H1 (cell line): ENCODE data around the gene TLK1. TPM values are rescaled to one million over a fixed set of nuclear protein-coding genes. Genes with fewer than 3 reads are reported as not detected.

Experiments used
- CTCF ChIA-PET: fragments of 300-600 bp; sonication (Branson Sonifier 250); formaldehyde crosslinking; loops from one replicate; lab custom pipeline; 2021; ENCODE audit not compliant: partially characterized antibody; lab: Charles Lee
- POLR2A ChIA-PET: fragments of 300-600 bp; sonication (Branson Sonifier 250); formaldehyde crosslinking; loops from one replicate; lab custom pipeline; 2021; ENCODE audit warnings: inconsistent platforms; ENCODE audit not compliant: partially characterized antibody; lab: Charles Lee
- DNase-seq, 2 experiments: peaks; one replicate each; pipeline versions ENCODE4 v3.0.0 to v3.0.0-alpha.2; 2010 to 2022; ENCODE audit warnings: low spot score in 2 of 2, low read depth in 1 of 2, mixed read lengths in 1 of 2
- FAIRE-seq: peaks from 2 replicates; lab custom pipeline; 2011; peaks lifted over from hg19 to GRCh38; lab: Jason Lieb, UNC
- H2AFZ ChIP-seq: 2 replicates; pipeline ENCODE4 v1.8.1; 2012; ENCODE audit warnings: low read length, inconsistent platforms
- H2AK5ac ChIP-seq: 2 replicates; pipeline ENCODE4 v1.6.1; 2013; ENCODE audit warnings: low read depth, low read length
- H2BK120ac ChIP-seq: replicated peaks from 2 replicates; pipeline ENCODE3; 2013; ENCODE audit warnings: low read depth, low read length, inconsistent platforms
- H2BK12ac ChIP-seq: 2 replicates; pipeline ENCODE4 v1.6.1; 2013; ENCODE audit warnings: low read depth, low read length
- H2BK15ac ChIP-seq: 2 replicates; pipeline ENCODE4 v1.6.1; 2013; ENCODE audit warnings: low read length
- H2BK20ac ChIP-seq: 2 replicates; pipeline ENCODE4 v1.6.1; 2013; ENCODE audit warnings: low read length
- H2BK5ac ChIP-seq: 2 replicates; pipeline ENCODE4 v1.6.1; 2013; ENCODE audit warnings: low read depth, low read length
- H3K14ac ChIP-seq: 2 replicates; pipeline ENCODE4 v1.6.1; 2013; ENCODE audit warnings: inconsistent platforms; ENCODE audit not compliant: insufficient read length
- H3K18ac ChIP-seq: 2 replicates; pipeline ENCODE4 v1.6.1; 2013; ENCODE audit warnings: low read length; ENCODE audit errors: extremely low read depth
- H3K23ac ChIP-seq: 2 replicates; pipeline ENCODE4 v1.6.1; 2013; ENCODE audit warnings: inconsistent platforms; ENCODE audit not compliant: insufficient read length
- H3K23me2 ChIP-seq: 2 replicates; pipeline ENCODE4 v1.6.1; 2013; ENCODE audit warnings: low read depth, low read length
- H3K27ac ChIP-seq: 2 replicates; pipeline ENCODE4 v1.6.1; 2011; ENCODE audit warnings: low read depth, low read length, inconsistent platforms
- H3K27me3 ChIP-seq, 4 experiments: replicated peaks in 1 of 4; 1 replicate in 1 of 4; 2 replicates in 3 of 4; pipeline versions ENCODE4 v1.6.1 to v1.8.1; 2011 to 2013; ENCODE audit warnings: low read length in 3 of 4, mild to moderate bottlenecking in 3 of 4, inconsistent platforms in 2 of 4, mixed read lengths in 2 of 4, moderate library complexity in 1 of 4; ENCODE audit not compliant: control insufficient read depth in 3 of 4, insufficient read depth in 3 of 4; ENCODE audit errors: extremely low read depth in 1 of 4
- H3K36me3 ChIP-seq, 4 experiments: 2 replicates each; pipeline versions ENCODE4 v1.6.1 to v1.8.1; 2011 to 2013; ENCODE audit warnings: mild to moderate bottlenecking in 4 of 4, low read length in 3 of 4, moderate library complexity in 2 of 4, control low read depth in 1 of 4, inconsistent platforms in 1 of 4; ENCODE audit not compliant: insufficient read depth in 4 of 4, control insufficient read depth in 2 of 4
- H3K4ac ChIP-seq: replicated peaks from 2 replicates; pipeline ENCODE3; 2013; ENCODE audit warnings: low read length, low read depth, mixed read lengths, inconsistent platforms; ENCODE audit not compliant: insufficient read length
- H3K4me1 ChIP-seq, 4 experiments: replicated peaks in 1 of 4; 1 replicate in 1 of 4; 2 replicates in 3 of 4; pipeline versions ENCODE4 v1.6.1 to v1.8.1; 2011 to 2013; ENCODE audit warnings: low read length in 3 of 4, inconsistent platforms in 2 of 4, mixed read lengths in 1 of 4; ENCODE audit not compliant: insufficient read depth in 4 of 4, control insufficient read depth in 3 of 4
- H3K4me2 ChIP-seq, 2 experiments: 2 replicates each; pipeline versions ENCODE4 v1.6.1 to v1.8.1; 2011 to 2013; ENCODE audit warnings: low read depth in 2 of 2, low read length in 2 of 2, control low read depth in 1 of 2, inconsistent platforms in 1 of 2, mild to moderate bottlenecking in 1 of 2; ENCODE audit not compliant: insufficient read depth in 1 of 2
- H3K4me3 ChIP-seq, 4 experiments: fragments of 200-600, 300-600 bp in 1 of 4; sonication (generic), shearing (Covaris generic), sonication (Bioruptor Twin) in 1 of 4; 2 replicates each; pipeline versions ENCODE4 v1.5.1 to v1.8.1; 2011 to 2016; ENCODE audit warnings: low read length in 4 of 4, low read depth in 3 of 4, control low read depth in 2 of 4, inconsistent platforms in 2 of 4, mild to moderate bottlenecking in 2 of 4, mixed read lengths in 1 of 4, moderate library complexity in 1 of 4; ENCODE audit not compliant: insufficient read depth in 2 of 4; ENCODE audit errors: extremely low read depth in 1 of 4
- H3K56ac ChIP-seq: replicated peaks from 2 replicates; pipeline ENCODE3; 2013; ENCODE audit warnings: low read depth, mild to moderate bottlenecking, mixed read lengths, low read length, inconsistent platforms; ENCODE audit not compliant: insufficient read length
- H3K79me1 ChIP-seq: 2 replicates; pipeline ENCODE4 v1.6.1; 2013; ENCODE audit warnings: low read depth, low read length, control low read depth
- H3K79me2 ChIP-seq, 2 experiments: 2 replicates each; pipeline versions ENCODE4 v1.6.1 to v1.8.1; 2012 to 2013; ENCODE audit warnings: low read length in 2 of 2, mild to moderate bottlenecking in 2 of 2, inconsistent platforms in 1 of 2; ENCODE audit not compliant: insufficient read depth in 2 of 2, control insufficient read depth in 1 of 2
- H3K9ac ChIP-seq, 4 experiments: replicated peaks in 1 of 4; 1 replicate in 1 of 4; 2 replicates in 3 of 4; pipeline versions ENCODE4 v1.6.1 to v1.8.1; 2011 to 2013; ENCODE audit warnings: low read depth in 3 of 4, low read length in 3 of 4, control low read depth in 2 of 4, mild to moderate bottlenecking in 2 of 4, moderate library complexity in 2 of 4, inconsistent platforms in 1 of 4; ENCODE audit errors: extremely low read depth in 1 of 4
- H3K9me3 ChIP-seq, 2 experiments: 2 replicates each; pipeline versions ENCODE4 v1.6.1 to v1.8.1; 2012 to 2013; ENCODE audit warnings: mild to moderate bottlenecking in 2 of 2, moderate library complexity in 2 of 2, control low read depth in 1 of 2, inconsistent platforms in 1 of 2, low read depth in 1 of 2, low read length in 1 of 2, mixed read lengths in 1 of 2; ENCODE audit not compliant: insufficient read depth in 2 of 2
- H4K20me1 ChIP-seq, 2 experiments: replicated peaks in 1 of 2; 2 replicates each; pipeline versions ENCODE3 to v1.8.1; 2011 to 2013; ENCODE audit warnings: inconsistent platforms in 2 of 2, low read length in 2 of 2, mild to moderate bottlenecking in 1 of 2; ENCODE audit not compliant: insufficient read depth in 2 of 2, control insufficient read depth in 1 of 2
- H4K5ac ChIP-seq: 2 replicates; pipeline ENCODE4 v1.6.1; 2013; ENCODE audit warnings: low read length, low read depth, mixed read lengths, inconsistent platforms; ENCODE audit not compliant: insufficient read length
- H4K8ac ChIP-seq: 2 replicates; pipeline ENCODE4 v1.8.0; 2013; ENCODE audit warnings: mild to moderate bottlenecking, moderate library complexity, low read length, inconsistent platforms; ENCODE audit not compliant: insufficient read depth; ENCODE audit errors: extremely low read depth
- H4K91ac ChIP-seq: replicated peaks from 2 replicates; pipeline ENCODE3; 2013; ENCODE audit warnings: low read length, mixed read lengths, inconsistent platforms; ENCODE audit not compliant: insufficient read length
- WGBS, 2 experiments: shearing (Covaris generic) in 1 of 2; methylation state at CpG; one replicate each; pipeline versions ENCODE4 v1.1.6 to v1.1.7; 2013 to 2015; ENCODE audit warnings: low lambda C conversion rate in 2 of 2, mixed read lengths in 2 of 2, inconsistent platforms in 1 of 2, low coverage in 1 of 2, missing lambda C conversion rate in 1 of 2; ENCODE audit not compliant: insufficient replicate concordance in 2 of 2, insufficient coverage in 1 of 2, insufficient read length in 1 of 2; ENCODE audit errors: extremely low coverage in 1 of 2, missing lambda C conversion rate in 1 of 2; 5-methylcytosine and 5-hydroxymethylcytosine counted together
- polyA plus RNA-seq, 7 experiments: library from polyadenylated mRNA; depleted of rRNA in 3 of 7; stranded (reverse) in 5 of 7; unstranded in 2 of 7; fragments of >200 nt in 5 of 7; fragments of 200-250 nt in 2 of 7; gene quantifications; 1 replicate in 5 of 7; 2 replicates in 1 of 7; 4 replicates in 1 of 7; pipeline versions ENCODE4 v1.2.1 to v1.2.3, GENCODE V29; 2011 to 2013; ENCODE audit warnings: missing spikeins in 2 of 7, mixed read lengths in 2 of 7
- total RNA-seq: library from RNA; stranded (reverse); fragmentation: NEBNext Ultra II Directional; extraction: Animal tissue kit (Norgen Biotek cat#: 25700); gene quantifications from 2 replicates; pipeline ENCODE4 v1.2.1, GENCODE V29; 2021

TLK1 gene
- total and polyA plus RNA-seq, 2 of the 8 experiments (the other 6 are each of a cell fraction or from before 2014, with no cell fraction given) = 11.2 to 102 TPM

GRCh38 chr2:170953941-170954340 lies 206.8 kb downstream of the TLK1 start:
- H3K79me2 ChIP-seq = no peaks in the 10 kb centered on the region
- DNase-seq = no peak
- WGBS, 2 experiments = 70% methylated on average over 4 of the region's 4 CpGs; no CpG with 5 or more reads in 1 of the 2 experiments
- H4K8ac ChIP-seq = no peak overlapping the region
- FAIRE-seq = no peak
- no peak overlapping the region for H2BK12ac ChIP-seq
- peaks cover 2 to 4% of the 10 kb centered on the region in 2 experiments for H4K20me1 ChIP-seq
- no peak overlapping the region for H3K14ac ChIP-seq
- H3K79me1 ChIP-seq = no peaks in the 10 kb centered on the region
- no peak overlapping the region for H3K23ac ChIP-seq
- no peak overlapping the region for H4K5ac ChIP-seq
- no peaks in the 10 kb centered on the region for H3K23me2 ChIP-seq
- H3K4me3 ChIP-seq = no peak overlapping the region
- H3K4ac ChIP-seq = no peak overlapping the region
- no peak overlapping the region for H3K56ac ChIP-seq
- H2BK120ac ChIP-seq = no peak overlapping the region
- no peak overlapping the region for H2BK20ac ChIP-seq
- H2AFZ ChIP-seq = no peak overlapping the region
- H2BK15ac ChIP-seq = no peak overlapping the region
- no peak overlapping the region for H4K91ac ChIP-seq
- no peaks in the 10 kb centered on the region for H3K27me3 ChIP-seq
- H3K4me2 ChIP-seq = no peak overlapping the region
- no peak overlapping the region for H3K18ac ChIP-seq
- peaks cover 45 to 95% (median 76%) of the 10 kb centered on the region in 4 experiments for H3K36me3 ChIP-seq
- no peak overlapping the region for H2AK5ac ChIP-seq
- ChIA-PET CTCF (no interaction called here), POLR2A (interaction anchor here (2.0 kb wide), 1 partner anchor 24 kb away, joined by 5 read pairs; no protein-coding TSS in a partner anchor)
- no peak overlapping the region for H3K9ac ChIP-seq
- no peak overlapping the region for H3K27ac ChIP-seq
- no peaks in the 10 kb centered on the region for H3K9me3 ChIP-seq
- H2BK5ac ChIP-seq = no peak overlapping the region
- H3K4me1 ChIP-seq = no peaks in the 10 kb centered on the region
